ENCODE data around the gene PKDCC.

Gene PKDCC

GRCh38 chr2:42095923-42096408, 48.1 kb downstream of the PKDCC start:
- no peaks in the 10 kb centered on the region for H3K27me3 ChIP-seq
- H3K27ac ChIP-seq: no peak overlapping the region
- no peak overlapping the region for H3K4me3 ChIP-seq
- TF ChIP-seq Cebpa-rat (IDR thresholded peaks at IDR 0.05): no peak
- no peak overlapping the region for H3K9ac ChIP-seq
- no peaks in the 10 kb centered on the region for H4K20me1 ChIP-seq
- H3K4me2 ChIP-seq: no peak overlapping the region
- no peaks in the 10 kb centered on the region; the same call in 1 of the 2 replicates for H3K9me3 ChIP-seq
- no peaks in the 10 kb centered on the region for H3K36me3 ChIP-seq
- peaks cover 43% of the 10 kb centered on the region for H3K4me1 ChIP-seq

GRCh38 chr2:42096869-42097591, 49.2 kb downstream of the PKDCC start:
- H3K9ac ChIP-seq: no peak overlapping the region
- peaks cover 8% of the 10 kb centered on the region; the same call in 1 of the 2 replicates for H3K27me3 ChIP-seq
- peaks cover 48% of the 10 kb centered on the region for H3K4me1 ChIP-seq
- H4K20me1 ChIP-seq: no peaks in the 10 kb centered on the region
- H3K4me3 ChIP-seq: no peak overlapping the region
- H3K27ac ChIP-seq: no peak overlapping the region
- TF ChIP-seq Cebpa-rat (IDR thresholded peaks at IDR 0.05): no peak
- H3K36me3 ChIP-seq: no peaks in the 10 kb centered on the region
- H3K4me2 ChIP-seq: no peak overlapping the region; the same call in 1 of the 2 replicates
- no peaks in the 10 kb centered on the region; the same call in 1 of the 2 replicates for H3K9me3 ChIP-seq

- H3K4me3 ChIP-seq: no peak overlapping the region
- no peak for TF ChIP-seq Cebpa-rat (IDR thresholded peaks at IDR 0.05)
- no peaks in the 10 kb centered on the region for H3K36me3 ChIP-seq
- H3K4me1 ChIP-seq: peaks cover 56% of the 10 kb centered on the region
- H3K9me3 ChIP-seq: no peaks in the 10 kb centered on the region; the same call in 1 of the 2 replicates
- H3K9ac ChIP-seq: no peak overlapping the region
- H3K4me2 ChIP-seq: peak overlapping the region; percentile 60
- H3K27me3 ChIP-seq: peaks cover 9% of the 10 kb centered on the region; the same call in 1 of the 2 replicates
- no peaks in the 10 kb centered on the region for H4K20me1 ChIP-seq
- H3K27ac ChIP-seq: no peak overlapping the region; the same call in 1 of the 2 replicates
These were observed 51.0 kb downstream of the PKDCC start for GRCh38 chr2:42098571-42099437.

GRCh38 chr2:42099438-42100173, 51.8 kb downstream of the PKDCC start:
- H4K20me1 ChIP-seq: no peaks in the 10 kb centered on the region
- no peaks in the 10 kb centered on the region; the same call in 1 of the 2 replicates for H3K9me3 ChIP-seq
- H3K4me2 ChIP-seq: peak overlapping the region; percentile 60
- no peak overlapping the region for H3K27ac ChIP-seq
- peaks cover 9% of the 10 kb centered on the region; the same call in 1 of the 2 replicates for H3K27me3 ChIP-seq
- no peak overlapping the region for H3K4me3 ChIP-seq
- H3K4me1 ChIP-seq: peaks cover 61% of the 10 kb centered on the region
- no peak overlapping the region for H3K9ac ChIP-seq
- no peaks in the 10 kb centered on the region for H3K36me3 ChIP-seq
- no peak for TF ChIP-seq Cebpa-rat (IDR thresholded peaks at IDR 0.05)

- H3K9ac ChIP-seq: no peak overlapping the region
- no peak overlapping the region for H3K27ac ChIP-seq
- H3K4me3 ChIP-seq: no peak overlapping the region
- H3K27me3 ChIP-seq: peaks cover 9% of the 10 kb centered on the region; the same call in 1 of the 2 replicates
- H4K20me1 ChIP-seq: no peaks in the 10 kb centered on the region
- peak overlapping the region; percentile 91 for H3K4me2 ChIP-seq
- H3K9me3 ChIP-seq: no peaks in the 10 kb centered on the region; the same call in 1 of the 2 replicates
- no peak for TF ChIP-seq Cebpa-rat (IDR thresholded peaks at IDR 0.05)
- no peaks in the 10 kb centered on the region for H3K36me3 ChIP-seq
- peaks cover 73% of the 10 kb centered on the region for H3K4me1 ChIP-seq
These were observed 52.9 kb downstream of the PKDCC start for GRCh38 chr2:42100683-42101205.

GRCh38 chr2:42101206-42102023, 53.6 kb downstream of the PKDCC start:
- no peak for TF ChIP-seq Cebpa-rat (IDR thresholded peaks at IDR 0.05)
- Histone ChIP-seq H3K27ac (peak overlapping the region; percentile 82), H3K4me2 (peak overlapping the region; percentile 91), H4K20me1 (no peaks in the 10 kb centered on the region), H3K9ac (0 out of 2 replicates have a peak overlapping the region, but pooled peaks have one; percentile 65), H3K36me3 (no peaks in the 10 kb centered on the region), H3K27me3 (peaks cover 9% of the 10 kb centered on the region; the same call in 1 of the 2 replicates), H3K4me3 (peak overlapping the region; percentile 54), H3K9me3 (no peaks in the 10 kb centered on the region; the same call in 1 of the 2 replicates), H3K4me1 (peaks cover 79% of the 10 kb centered on the region)

GRCh38 chr2:42102024-42102590, 54.3 kb downstream of the PKDCC start:
- TF ChIP-seq Cebpa-rat (IDR thresholded peaks at IDR 0.05): no peak
- Histone ChIP-seq H3K4me3 (peak overlapping the region; percentile 54), H4K20me1 (no peaks in the 10 kb centered on the region), H3K27me3 (peaks cover 9% of the 10 kb centered on the region; the same call in 1 of the 2 replicates), H3K27ac (peak overlapping the region; percentile 82), H3K9me3 (no peaks in the 10 kb centered on the region; the same call in 1 of the 2 replicates), H3K4me2 (peak overlapping the region; percentile 91), H3K36me3 (no peaks in the 10 kb centered on the region), H3K9ac (peak overlapping the region; percentile 65), H3K4me1 (peaks cover 85% of the 10 kb centered on the region)
